Sciatic nerve (tissue), 2 donors: ENCODE measurements around the gene WWOX. TPM values are rescaled to one million over a fixed set of nuclear protein-coding genes. Genes with fewer than 3 reads are reported as not detected.

Experiments
- ATAC-seq: fragments of 200-7000 bp; cut with Tn5 transposase; one replicate; pipeline ENCODE4 v1.9.1; 2020; ENCODE audit warnings: mild to moderate bottlenecking, moderate library complexity
- DNase-seq: peaks from one replicate; pipeline ENCODE4 v3.0.0-alpha.2; 2020; ENCODE audit warnings: low spot score
- intact Hi-C: fragments of 100-400 bp; cut with DNase I; formaldehyde crosslinking; loops from one replicate; pipeline ENCODE4 v1.14.2; 2022
- total RNA-seq: library from RNA; stranded (reverse); fragmentation: NEBNext Ultra II Directional; extraction: Animal tissue kit (Norgen Biotek cat#: 25700); gene quantifications from one replicate; pipeline ENCODE4 v1.2.1, GENCODE V29; 2021
- donor health status: DM: no; HTN: no; CAD: no.
- donor health status: DM: no; HTN: no; CAD: no.

The WWOX gene
- total RNA-seq, 1 donor from 2014 or later: 30.7 TPM

DNA sequence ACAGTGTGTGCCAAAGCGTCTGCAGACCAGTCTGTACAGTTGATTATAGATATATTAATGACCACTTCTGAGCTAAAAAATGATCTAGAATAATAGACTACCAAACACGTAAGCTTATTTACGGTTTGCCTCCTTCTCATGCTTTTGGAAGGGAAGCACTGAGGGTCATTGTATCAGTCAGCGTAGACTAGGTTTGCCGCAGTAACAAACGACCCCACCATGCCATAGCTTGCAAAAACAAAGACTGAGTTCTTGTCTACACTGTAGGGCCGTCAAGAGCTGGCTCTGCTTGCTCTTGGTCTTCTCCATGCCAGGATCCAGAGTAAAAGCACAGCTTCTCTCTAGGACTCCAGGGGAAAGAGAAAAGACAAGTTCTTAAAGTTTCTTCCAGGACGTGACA is 820.4 kb downstream of the WWOX start:
- intact Hi-C loops: no loop called here
- DNase-seq (no peak), ATAC-seq (no peak)

DNA sequence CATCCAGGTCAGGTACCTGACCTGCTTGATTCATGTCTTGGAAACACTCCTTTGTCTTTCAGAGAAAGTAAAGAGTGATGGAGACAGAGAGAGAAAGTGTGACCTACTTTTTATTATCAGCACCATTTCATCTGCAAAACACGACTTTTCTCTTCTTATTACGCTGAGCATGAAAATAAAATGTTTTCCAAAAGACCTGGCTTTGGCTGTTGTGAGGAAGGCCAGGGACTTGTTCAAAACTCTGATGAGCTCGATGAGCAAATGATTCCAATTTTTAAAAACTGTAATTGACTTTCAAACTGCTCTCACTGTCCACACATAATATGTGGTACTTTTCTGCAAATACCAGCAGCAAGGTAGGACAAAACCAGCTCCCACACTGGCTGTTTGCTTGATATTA is 821.2 kb downstream of the WWOX start:
- intact Hi-C loops: no loop called here
- DNase-seq: no peak
- ATAC-seq: no peak

GRCh38 chr16:78925083-78925767 is 825.8 kb downstream of the WWOX start:
- DNase-seq: no peak
- no peak for ATAC-seq
- intact Hi-C loops: no loop called here

- intact Hi-C loops: no loop called here
- ATAC-seq (no peak), DNase-seq (no peak)
These were observed 827.3 kb downstream of the WWOX start for GRCh38 chr16:78926723-78927210.

DNA sequence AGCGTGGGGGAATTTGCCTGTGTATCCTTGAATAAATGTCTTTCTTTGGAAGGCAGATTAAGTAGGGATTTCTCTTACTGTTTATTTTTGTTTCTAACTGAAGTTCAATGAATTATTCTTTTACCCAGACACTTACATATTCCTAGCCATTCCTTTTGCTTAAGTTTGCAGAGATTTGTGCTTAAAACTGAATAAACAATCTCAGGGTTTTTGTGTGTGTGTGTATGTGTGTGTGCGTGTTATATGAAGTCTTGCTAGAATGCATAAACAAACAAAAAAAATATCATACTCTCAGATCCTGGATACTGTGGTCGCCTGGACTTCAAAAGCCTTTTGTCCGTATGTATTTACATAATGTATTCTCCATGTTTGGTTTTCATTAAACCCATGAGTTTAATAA is 828.3 kb downstream of the WWOX start:
- no peak for ATAC-seq
- intact Hi-C loops: no loop called here
- no peak for DNase-seq

GRCh38 chr16:78929841-78930240 is 830.4 kb downstream of the WWOX start:
- no peak for ATAC-seq
- intact Hi-C loops: no loop called here
- no peak for DNase-seq

- intact Hi-C loops: no loop called here
- DNase-seq: no peak
- no peak for ATAC-seq
These were observed 831.1 kb downstream of the WWOX start for GRCh38 chr16:78930561-78930960.

DNA sequence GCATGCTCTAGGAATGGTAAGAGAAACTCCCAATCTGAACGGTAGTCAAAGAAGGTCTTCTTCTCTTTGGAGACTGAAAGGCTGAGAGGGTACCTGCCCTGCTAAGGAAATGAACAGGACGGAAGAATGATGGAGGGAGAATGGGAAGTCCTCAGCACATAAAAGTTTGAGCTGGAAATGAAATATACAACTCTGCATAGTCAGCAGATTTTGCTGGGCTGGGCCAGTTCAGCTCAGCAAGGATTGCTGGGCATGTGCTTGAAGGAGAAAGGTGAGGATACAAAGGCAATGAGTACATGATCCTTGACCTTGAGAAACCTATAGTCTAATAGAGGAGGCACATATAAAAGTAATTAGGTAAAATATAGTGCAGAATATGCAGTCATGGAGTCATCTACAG is 831.8 kb downstream of the WWOX start:
- no peak for ATAC-seq
- intact Hi-C loops: no loop called here
- DNase-seq: no peak

- ATAC-seq (no peak), DNase-seq (no peak)
- intact Hi-C loops: no loop called here
These were observed 832.2 kb downstream of the WWOX start for GRCh38 chr16:78931678-78932077.

GRCh38 chr16:78932355-78932943 is 833.0 kb downstream of the WWOX start:
- intact Hi-C loops: no loop called here
- DNase-seq: no peak
- peak; percentile 15 for ATAC-seq

DNA sequence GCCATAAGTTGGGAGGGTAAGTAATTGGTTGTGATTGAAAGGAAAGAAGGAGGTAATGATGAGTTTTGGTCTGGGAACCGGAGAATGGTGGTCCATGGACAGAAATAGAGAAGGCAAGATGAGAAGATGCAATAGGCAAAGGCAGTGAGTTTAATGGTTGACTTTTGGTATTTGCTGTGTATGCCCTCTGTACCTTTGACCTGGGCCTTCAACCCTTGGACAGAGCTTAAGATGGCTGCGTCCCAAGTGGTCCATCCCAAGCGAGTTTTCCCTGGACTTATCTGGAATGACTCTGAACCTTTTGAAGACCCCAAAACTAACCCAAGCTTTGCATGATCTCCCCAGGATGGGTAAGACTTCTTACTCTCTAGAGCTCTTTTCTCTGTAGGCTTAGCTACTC is 836.6 kb downstream of the WWOX start:
- ATAC-seq: no peak
- intact Hi-C loops: no loop called here
- DNase-seq: no peak

DNA sequence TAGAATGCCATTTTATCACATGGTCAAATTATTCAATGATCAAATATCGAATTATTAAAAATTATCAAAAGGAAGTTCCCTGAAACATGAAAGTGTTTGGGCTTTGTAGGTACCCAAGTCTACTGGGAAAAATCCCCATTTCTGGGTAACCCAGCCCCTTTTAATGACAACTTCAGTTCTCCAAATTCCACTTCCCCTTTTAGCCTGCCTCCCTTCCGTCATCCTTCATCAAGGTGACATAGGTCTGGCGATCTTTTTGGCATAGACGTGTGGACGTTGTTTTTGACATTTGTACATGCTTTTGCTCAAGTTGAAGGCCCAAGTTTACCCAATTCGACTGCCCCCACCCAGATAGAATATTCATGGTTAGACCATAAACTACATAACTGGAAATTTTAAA is 840.1 kb downstream of the WWOX start:
- intact Hi-C loops: no loop called here
- ATAC-seq (no peak), DNase-seq (no peak)

- ATAC-seq (no peak), DNase-seq (no peak)
- intact Hi-C loops: no loop called here
These were observed 843.3 kb downstream of the WWOX start for GRCh38 chr16:78942625-78943245.

GRCh38 chr16:78945336-78945735 is 845.9 kb downstream of the WWOX start:
- no peak for DNase-seq
- ATAC-seq: no peak
- intact Hi-C loops: loop anchor here (5.0 kb wide), 1 partner anchor 1862 kb away; no protein-coding TSS in a partner anchor

- DNase-seq: no peak
- intact Hi-C loops: loop anchor here (5.0 kb wide), 1 partner anchor 1861 kb away; no protein-coding TSS in a partner anchor
- ATAC-seq: no peak
These were observed 847.1 kb downstream of the WWOX start for GRCh38 chr16:78946556-78946955.

DNA sequence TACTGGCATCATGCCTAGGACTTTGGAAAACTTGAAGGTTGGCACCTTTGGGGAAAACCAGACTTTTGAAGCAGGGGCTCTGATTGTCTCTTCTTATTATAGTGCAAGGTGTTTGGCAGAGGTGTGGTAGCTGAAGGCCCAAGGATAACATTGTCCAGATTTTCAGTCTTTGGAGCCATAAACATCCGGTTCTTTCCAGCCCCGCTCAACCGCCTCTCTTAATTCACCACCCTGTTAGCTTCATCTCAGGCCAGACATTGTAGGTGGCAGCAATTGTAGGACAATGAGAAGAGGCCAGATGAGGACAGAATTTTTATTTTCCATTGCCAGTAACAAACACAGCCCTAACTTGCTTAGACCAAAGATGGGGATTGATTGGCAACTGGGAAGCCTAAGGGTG is 851.3 kb downstream of the WWOX start:
- DNase-seq: no peak
- no peak for ATAC-seq
- intact Hi-C loops: no loop called here

- DNase-seq (no peak), ATAC-seq (no peak)
- intact Hi-C loops: no loop called here
These were observed 853.2 kb downstream of the WWOX start for GRCh38 chr16:78952630-78953029.

- ATAC-seq (no peak), DNase-seq (no peak)
- intact Hi-C loops: no loop called here
These were observed 854.1 kb downstream of the WWOX start for GRCh38 chr16:78953526-78953925.

DNA sequence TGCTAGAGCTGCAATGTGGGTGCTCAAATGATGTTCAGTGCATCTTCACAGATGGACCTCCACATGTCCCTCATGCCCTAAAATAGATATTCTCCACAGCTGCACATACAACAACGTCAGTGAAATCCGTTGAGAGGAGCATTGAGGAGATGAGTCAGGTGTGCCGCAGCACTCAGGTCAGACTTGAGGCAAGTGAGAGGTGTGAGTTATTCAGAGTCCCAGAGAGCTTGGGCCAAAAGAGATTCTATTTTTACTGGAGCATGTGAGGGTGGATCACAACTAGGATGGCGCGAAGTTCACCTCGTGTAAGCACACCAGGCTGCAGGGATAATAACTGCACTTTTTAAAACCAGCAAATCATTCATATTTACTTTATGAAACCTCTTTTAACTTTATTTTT is 855.8 kb downstream of the WWOX start:
- DNase-seq (no peak), ATAC-seq (no peak)
- intact Hi-C loops: no loop called here

GRCh38 chr16:78956859-78957258 is 857.4 kb downstream of the WWOX start:
- DNase-seq (no peak), ATAC-seq (no peak)
- intact Hi-C loops: no loop called here
